Transverse colon (tissue), 4 donors: ENCODE results near the gene TSR3. TPM values are rescaled to one million over a fixed set of nuclear protein-coding genes. Genes with fewer than 3 reads are reported as not detected.

Experiments
- DNase-seq: peaks from one replicate; pipeline ENCODE4 v3.0.0-alpha.2; 2019
- H3K27ac ChIP-seq, 4 donors: fragments of 200-600 bp; sonication (generic); 2 replicates each; pipeline ENCODE4 v1.5.1; 2016 to 2018; ENCODE audit warnings: inconsistent platforms in 4 of 4
- H3K27me3 ChIP-seq: fragments of 200-600 bp; sonication (generic); 2 replicates; pipeline ENCODE4 v1.5.1; 2017; ENCODE audit warnings: inconsistent platforms
- H3K36me3 ChIP-seq, 4 donors: fragments of 200-600 bp; sonication (generic); 2 replicates each; pipeline ENCODE4 v1.5.1; 2017 to 2019; ENCODE audit warnings: inconsistent platforms in 4 of 4
- H3K4me1 ChIP-seq, 4 donors: fragments of 200-600 bp; sonication (generic); 2 replicates each; pipeline ENCODE4 v1.5.1; 2017 to 2020; ENCODE audit warnings: inconsistent platforms in 4 of 4
- H3K4me3 ChIP-seq, 4 donors: fragments of 200-600 bp; sonication (generic); 1 replicate in 1 of 4; 2 replicates in 3 of 4; pipeline versions ENCODE4 v1.5.1 to v1.6.1; 2017 to 2019; ENCODE audit warnings: inconsistent platforms in 4 of 4
- H3K9me3 ChIP-seq, 2 donors: fragments of 200-600 bp; sonication (generic); 2 replicates each; pipeline ENCODE4 v1.5.1; 2017 to 2019; ENCODE audit warnings: inconsistent platforms in 2 of 2
- EP300 ChIP-seq: sonication (generic); formaldehyde crosslinking; IDR thresholded peaks from one replicate; pipeline ENCODE4 v1.6.1; 2017; ENCODE audit warnings: antibody characterized with exemption, low read depth
- POLR2A ChIP-seq: fragments of 450-650 bp; IDR thresholded peaks from one replicate; pipeline ENCODE4 v1.6.1; 2016; ENCODE audit warnings: antibody characterized with exemption, mild to moderate bottlenecking, moderate library complexity
- POLR2AphosphoS5 ChIP-seq, 3 donors: sonication (generic); formaldehyde crosslinking; IDR thresholded peaks; one replicate each; pipeline ENCODE4 v1.6.1; 2016; ENCODE audit warnings: antibody characterized with exemption in 3 of 3
- WGBS, 2 donors: methylation state at CpG; one replicate each; pipeline ENCODE4 v1.1.5; 2018; ENCODE audit warnings: low coverage in 1 of 2; 5-methylcytosine and 5-hydroxymethylcytosine counted together
- in situ Hi-C, 4 donors: fragments of 200-750 bp; cut with MboI; loops; one replicate each; pipeline versions ENCODE4 v1.15.0 to v1.15.1; 2017; ENCODE audit warnings: low sequenced_read_pairs in 3 of 4, low pct_ligation_motif_present in 1 of 4, low pct_unique_long_range_greater_than_20kb in 1 of 4
- intact Hi-C: fragments of 100-400 bp; cut with DNase I; formaldehyde crosslinking; loops from one replicate; pipeline ENCODE4 v1.15.1; 2023; ENCODE audit warnings: low total_unique reads
- total RNA-seq, 4 donors: library from RNA; depleted of rRNA; stranded (reverse); fragments of >200 nt; gene quantifications; one replicate each; pipeline ENCODE4 v1.1.0, GENCODE V29; 2016
- TF ChIP-seq, protein P1 (sequence below), 5 experiments: fragments of 200-600 bp in 3 of 5; fragments of 450-650 bp in 2 of 5; sonication (generic) in 3 of 5; IDR thresholded peaks; 1 replicate in 2 of 5; 2 replicates in 3 of 5; pipeline ENCODE4 v1.5.1; 2016 to 2017; ENCODE audit warnings: antibody characterized with exemption in 5 of 5, inconsistent platforms in 3 of 5, mild to moderate bottlenecking in 2 of 5, moderate library complexity in 1 of 5

Gene TSR3
- total RNA-seq, 4 donors from 2014 or later = 56.4 to 135 (median 75.3) TPM

- TF ChIP-seq, protein P1, sequence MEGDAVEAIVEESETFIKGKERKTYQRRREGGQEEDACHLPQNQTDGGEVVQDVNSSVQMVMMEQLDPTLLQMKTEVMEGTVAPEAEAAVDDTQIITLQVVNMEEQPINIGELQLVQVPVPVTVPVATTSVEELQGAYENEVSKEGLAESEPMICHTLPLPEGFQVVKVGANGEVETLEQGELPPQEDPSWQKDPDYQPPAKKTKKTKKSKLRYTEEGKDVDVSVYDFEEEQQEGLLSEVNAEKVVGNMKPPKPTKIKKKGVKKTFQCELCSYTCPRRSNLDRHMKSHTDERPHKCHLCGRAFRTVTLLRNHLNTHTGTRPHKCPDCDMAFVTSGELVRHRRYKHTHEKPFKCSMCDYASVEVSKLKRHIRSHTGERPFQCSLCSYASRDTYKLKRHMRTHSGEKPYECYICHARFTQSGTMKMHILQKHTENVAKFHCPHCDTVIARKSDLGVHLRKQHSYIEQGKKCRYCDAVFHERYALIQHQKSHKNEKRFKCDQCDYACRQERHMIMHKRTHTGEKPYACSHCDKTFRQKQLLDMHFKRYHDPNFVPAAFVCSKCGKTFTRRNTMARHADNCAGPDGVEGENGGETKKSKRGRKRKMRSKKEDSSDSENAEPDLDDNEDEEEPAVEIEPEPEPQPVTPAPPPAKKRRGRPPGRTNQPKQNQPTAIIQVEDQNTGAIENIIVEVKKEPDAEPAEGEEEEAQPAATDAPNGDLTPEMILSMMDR (IDR thresholded peaks at IDR 0.05) = no peak
- TF ChIP-seq POLR2AphosphoS5 (IDR thresholded peaks at IDR 0.05) (no peak), POLR2A (no peak), EP300 (no peak)
- Histone ChIP-seq H3K36me3 (peaks cover 0 to 26% (median 9%) of the 10 kb centered on the region in 4 donors), H3K27me3 (no peaks in the 10 kb centered on the region), H3K4me1 (peaks cover 21 to 32% (median 30%) of the 10 kb centered on the region in 4 donors), H3K9me3 (no peaks in the 10 kb centered on the region), H3K4me3 (peak overlapping the region in 2 of 4 donors; percentile 80 to 91), H3K27ac (peak overlapping the region; percentile 49 to 99 (median 97))
- WGBS, 2 donors = 42% methylated on average over 18 of the region's 35 CpGs; no CpG with 5 or more reads in 1 of the 2 donors
- no peak for DNase-seq
- in situ Hi-C loops (no loop called here), intact Hi-C loops (no loop called here)
Observed at GRCh38 chr16:1311738-1312466, 39.8 kb downstream of the TSR3 start.

GRCh38 chr16:1311212-1311737 lies 40.4 kb downstream of the TSR3 start:
- peak overlapping the region; percentile 80 to 93 (median 90) for H3K4me3 ChIP-seq
- peaks cover 0 to 20% (median 7%) of the 10 kb centered on the region in 4 donors for H3K36me3 ChIP-seq
- no peaks in the 10 kb centered on the region for H3K27me3 ChIP-seq
- in situ Hi-C loops (no loop called here), intact Hi-C loops (no loop called here)
- no peak for DNase-seq
- H3K4me1 ChIP-seq = peaks cover 21 to 32% (median 30%) of the 10 kb centered on the region in 4 donors
- no peaks in the 10 kb centered on the region for H3K9me3 ChIP-seq
- no peak for TF ChIP-seq EP300
- TF ChIP-seq POLR2A = no peak
- H3K27ac ChIP-seq = peak overlapping the region; percentile 96 to 99 (median 98)
- WGBS, 2 donors = 15 to 17% methylated on average over 5 to 11 of the region's 13 CpGs

- Histone ChIP-seq H3K4me1 (peaks cover 21 to 32% (median 30%) of the 10 kb centered on the region in 4 donors), H3K9me3 (no peaks in the 10 kb centered on the region), H3K4me3 (peak overlapping the region; percentile 80 to 93 (median 90)), H3K36me3 (peaks cover 0 to 15% (median 4%) of the 10 kb centered on the region in 4 donors), H3K27me3 (no peaks in the 10 kb centered on the region), H3K27ac (peak overlapping the region; percentile 96 to 99 (median 98))
- 1% methylated on average over 13 of the region's 14 CpGs; no CpG with 5 or more reads in 1 of the 2 donors for whole genome bisulfite sequencing, 2 donors
- in situ Hi-C loops = no loop called here
- intact Hi-C loops = no loop called here
- TF ChIP-seq EP300 (no peak), POLR2AphosphoS5 (IDR thresholded peaks at IDR 0.05) (no peak), POLR2A (no peak)
- TF ChIP-seq, protein P1 (IDR thresholded peaks at IDR 0.05) = no peak
- DNase-seq = no peak
Observed at GRCh38 chr16:1310832-1311200, 40.9 kb downstream of the TSR3 start.

GRCh38 chr16:1309888-1310831 lies 41.5 kb downstream of the TSR3 start:
- in situ Hi-C loops = no loop called here
- no peak for TF ChIP-seq EP300
- TF ChIP-seq, protein P1 (IDR thresholded peaks at IDR 0.05) = no peak
- no peak for TF ChIP-seq POLR2AphosphoS5 (IDR thresholded peaks at IDR 0.05)
- no peak for TF ChIP-seq POLR2A
- intact Hi-C loops = no loop called here
- peak overlapping the region; percentile 96 to 99 (median 98) for H3K27ac ChIP-seq
- peaks cover 0 to 8% (median 2%) of the 10 kb centered on the region in 4 donors for H3K36me3 ChIP-seq
- no peaks in the 10 kb centered on the region for H3K9me3 ChIP-seq
- peak; percentile 65 for DNase-seq
- peak overlapping the region; percentile 80 to 93 (median 90) for H3K4me3 ChIP-seq
- H3K4me1 ChIP-seq = peaks cover 21 to 32% (median 30%) of the 10 kb centered on the region in 4 donors
- WGBS, 2 donors = 1% methylated on average over 50 of the region's 77 CpGs; no CpG with 5 or more reads in 1 of the 2 donors
- H3K27me3 ChIP-seq = no peaks in the 10 kb centered on the region
